Activated CD4-positive, alpha-beta T cell treated with anti-CD3 and anti-CD28 coated beads for 1 hour (primary cell): Measurements from ENCODE around the gene TMTC3.

Source experiments
- DNase-seq: peaks from one replicate; pipeline ENCODE4 v3.0.0-alpha.2; 2020

TMTC3 gene

DNA sequence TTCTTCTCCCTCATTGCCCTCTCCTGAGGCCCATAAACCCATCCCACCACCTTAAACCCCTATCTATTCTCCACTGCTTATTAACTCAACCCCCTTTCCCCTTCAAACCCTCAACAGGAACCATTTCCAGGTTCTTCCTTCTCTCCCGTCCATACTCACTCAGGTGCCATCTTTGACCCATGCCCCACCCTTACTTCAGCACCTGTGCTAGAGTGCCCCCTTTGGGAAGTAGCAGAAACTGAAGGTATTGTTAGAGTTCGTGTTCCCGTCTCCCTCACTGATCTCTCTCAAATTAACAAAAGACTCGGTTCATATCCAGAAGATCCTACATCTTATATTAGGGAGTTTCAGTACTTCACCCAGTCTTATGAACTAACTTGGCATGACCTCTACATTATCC lies 86.6 kb downstream of the TMTC3 start:
- no peak for DNase-seq

DNA sequence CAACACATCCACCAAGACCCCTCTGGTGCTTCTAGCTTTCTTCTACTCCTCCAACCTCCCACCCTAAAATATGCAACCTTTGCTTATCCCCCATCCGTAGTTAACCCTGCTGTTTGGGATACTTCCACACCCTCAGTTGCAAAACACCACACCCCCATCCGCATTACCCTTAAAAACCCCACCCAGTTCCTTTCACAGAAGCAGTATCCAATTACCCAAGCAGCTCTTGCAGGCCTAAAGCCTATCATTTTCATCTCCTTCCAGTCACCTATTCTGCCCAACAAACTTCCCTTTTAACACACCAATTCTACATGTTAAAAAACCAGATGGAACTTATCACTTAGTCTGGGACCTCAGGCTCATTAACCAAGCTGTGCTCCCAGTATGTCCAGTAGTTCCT lies 88.2 kb downstream of the TMTC3 start:
- DNase-seq: no peak

DNA sequence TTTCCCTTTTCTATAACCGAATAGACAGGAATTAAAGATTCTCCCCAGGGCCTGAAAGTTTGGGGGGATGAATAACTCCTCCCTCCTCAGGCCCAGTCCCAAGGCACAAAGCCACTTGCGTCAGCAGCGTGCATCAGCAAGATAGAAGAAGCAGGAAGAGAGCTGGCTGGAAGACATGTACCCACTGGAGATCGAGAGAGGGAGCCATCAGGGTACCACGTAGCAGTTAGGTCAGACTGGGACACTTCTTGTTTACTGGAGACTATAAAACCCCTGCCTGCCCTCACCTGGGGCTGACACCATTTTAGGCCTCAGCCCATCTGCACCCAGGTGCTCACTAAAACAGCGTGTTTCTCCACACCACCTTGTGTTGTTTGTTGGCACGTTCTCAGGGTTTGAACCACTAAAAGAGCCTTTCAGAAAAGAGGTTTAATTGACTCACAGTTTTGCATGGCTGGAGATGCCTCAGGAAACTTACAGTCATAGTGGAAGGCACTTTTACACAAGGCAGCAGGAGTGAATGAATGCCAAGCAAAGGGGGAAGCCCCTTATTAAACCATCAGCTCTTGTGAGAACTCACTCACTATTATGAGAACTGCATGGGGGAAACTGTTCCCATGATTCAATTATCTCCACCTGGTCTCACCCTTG lies 93.2 kb downstream of the TMTC3 start:
- DNase-seq: no peak

DNA sequence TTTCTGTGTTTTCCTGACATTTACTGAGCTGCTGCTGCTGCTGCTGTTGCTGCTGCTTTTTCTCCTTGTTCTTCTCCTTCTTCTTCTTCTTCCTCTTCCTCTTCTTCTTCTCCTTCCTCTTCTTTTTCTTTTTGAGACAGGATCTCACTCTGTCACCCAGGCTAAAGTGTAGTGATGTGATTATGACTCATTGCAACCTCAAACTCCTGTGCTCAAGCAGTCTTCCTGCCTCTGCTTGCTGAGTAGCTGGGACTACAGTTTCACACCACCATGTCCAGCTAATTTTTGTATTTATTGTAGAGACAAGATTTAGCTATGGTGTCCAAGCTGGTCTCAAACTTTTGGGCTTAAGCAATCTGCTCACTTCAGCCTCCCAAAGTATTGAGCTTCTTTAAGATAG lies 95.8 kb downstream of the TMTC3 start:
- no peak for DNase-seq

DNA sequence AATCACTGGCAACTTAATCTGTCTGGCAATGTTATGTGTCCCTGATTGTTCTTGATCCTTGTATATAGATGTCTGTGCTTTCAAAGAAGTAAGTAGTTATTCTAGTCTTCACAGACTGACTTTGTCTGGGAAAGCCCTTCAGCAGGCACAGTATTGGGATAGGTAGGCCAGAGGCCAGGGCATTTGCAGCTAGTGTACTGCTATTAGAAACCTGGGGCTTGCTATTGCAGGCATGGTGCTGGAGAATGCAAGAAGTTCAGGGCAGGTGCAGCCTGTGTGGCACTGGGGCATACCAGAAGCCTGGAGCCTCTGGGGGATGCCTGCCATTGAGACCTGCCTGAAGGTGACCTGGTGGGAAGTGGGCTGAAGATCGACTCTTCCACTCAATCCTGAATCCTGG lies 96.3 kb downstream of the TMTC3 start:
- DNase-seq: no peak

DNA sequence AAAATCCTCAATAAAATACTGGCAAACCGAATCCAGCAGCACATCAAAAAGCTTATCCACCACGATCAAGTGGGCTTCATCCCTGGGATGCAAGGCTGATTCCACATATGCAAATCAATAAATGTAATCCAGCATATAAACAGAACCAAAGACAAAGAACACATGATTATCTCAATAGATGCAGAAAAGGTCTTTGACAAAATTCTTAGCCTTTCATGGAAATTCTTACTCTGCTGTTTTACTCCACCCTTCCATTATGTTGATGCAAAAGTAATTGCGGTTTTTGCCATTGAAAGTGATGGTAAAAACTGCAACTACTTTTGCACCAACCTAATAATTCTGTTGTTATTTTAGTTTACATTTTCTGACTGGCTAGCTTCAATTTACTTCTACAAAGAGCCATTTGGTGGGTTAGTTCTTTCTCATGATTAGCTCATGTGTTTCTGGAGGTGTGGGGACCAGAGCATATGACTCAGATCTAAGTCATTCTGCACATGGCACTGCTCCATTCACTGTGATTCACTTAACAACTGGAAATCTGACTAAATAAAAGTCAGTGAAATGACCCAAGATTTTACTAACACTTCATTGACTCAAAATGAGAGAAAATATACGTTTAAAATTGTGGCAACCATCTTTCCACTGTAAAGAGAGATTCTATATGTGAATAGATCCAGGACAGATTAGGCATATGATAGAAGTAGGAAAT lies 99.9 kb downstream of the TMTC3 start:
- no peak for DNase-seq

DNA sequence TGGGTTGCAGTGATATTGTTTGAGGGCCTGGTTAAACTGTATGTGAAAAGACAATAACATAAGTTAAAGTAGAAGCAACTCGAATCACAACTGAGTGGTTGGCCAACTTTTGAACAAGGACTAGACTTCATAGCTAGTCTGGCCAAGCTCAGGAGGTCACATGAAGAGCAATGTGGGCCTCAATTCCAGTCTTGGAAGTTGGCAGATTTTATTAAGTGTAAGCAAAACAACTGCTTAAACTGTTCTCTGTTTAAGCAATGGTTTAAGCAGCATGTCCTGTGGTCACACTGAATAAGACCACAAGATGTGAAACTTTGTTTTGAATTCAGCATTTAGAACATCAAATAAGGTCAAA lies 100.4 kb downstream of the TMTC3 start:
- DNase-seq: no peak

DNA sequence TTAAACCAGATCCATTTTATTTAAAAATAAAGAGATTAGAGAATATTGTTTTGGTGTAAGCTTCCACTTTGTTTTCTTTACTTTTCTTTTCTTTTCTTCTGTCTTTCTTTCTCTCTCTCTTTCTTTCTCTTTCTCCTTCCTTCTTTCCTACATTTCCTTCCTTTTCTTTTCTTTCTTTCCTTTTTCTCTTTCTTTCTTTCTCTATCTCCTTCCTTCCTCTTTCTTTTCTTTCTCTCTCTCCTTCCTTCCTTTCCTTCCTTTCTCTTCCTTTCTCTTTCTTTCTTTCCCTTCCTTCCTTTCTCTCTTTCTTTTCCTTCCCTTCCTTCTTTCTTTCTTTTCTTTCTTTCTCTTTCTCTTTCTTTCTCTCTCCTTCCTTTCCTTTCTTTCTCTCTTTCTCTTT lies 100.8 kb downstream of the TMTC3 start:
- DNase-seq: no peak

DNA sequence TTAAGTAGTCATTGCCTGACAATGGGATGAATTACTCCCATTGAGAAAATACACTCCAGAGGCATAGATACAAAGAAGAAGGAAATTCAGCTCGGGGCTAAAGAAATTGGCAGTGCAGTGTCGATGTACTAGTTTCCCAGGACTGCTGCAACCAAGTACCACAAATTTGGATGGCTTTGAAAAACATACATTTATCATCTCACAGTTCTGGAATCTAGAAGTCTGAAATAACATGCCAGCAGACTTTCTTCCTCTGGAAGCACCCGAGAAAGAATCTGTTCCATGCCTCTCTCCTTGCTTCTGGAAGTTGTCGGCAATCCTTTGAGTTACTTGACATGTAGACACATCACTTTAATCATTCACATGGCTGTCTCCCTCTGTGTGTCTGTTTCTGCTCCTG lies 101.9 kb downstream of the TMTC3 start:
- DNase-seq: no peak

DNA sequence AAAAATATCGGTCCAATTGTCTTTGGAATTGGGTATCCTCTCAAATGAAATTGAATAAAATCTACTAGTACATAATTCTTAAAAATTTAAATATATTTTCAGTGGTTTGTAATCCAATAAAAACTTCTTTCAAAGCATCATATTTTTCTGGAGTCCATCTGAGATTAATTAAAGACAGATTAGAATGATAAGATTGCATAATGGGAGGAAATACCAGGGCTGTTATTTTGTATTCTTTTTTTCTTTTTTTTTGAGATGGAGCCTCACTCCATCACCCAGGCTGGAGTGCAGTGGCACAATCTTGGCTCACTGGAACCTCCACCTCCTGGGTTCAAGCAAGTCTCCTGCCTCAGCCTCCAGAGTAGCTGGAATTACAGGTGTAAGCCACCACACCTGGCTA lies 103.8 kb downstream of the TMTC3 start:
- no peak for DNase-seq

DNA sequence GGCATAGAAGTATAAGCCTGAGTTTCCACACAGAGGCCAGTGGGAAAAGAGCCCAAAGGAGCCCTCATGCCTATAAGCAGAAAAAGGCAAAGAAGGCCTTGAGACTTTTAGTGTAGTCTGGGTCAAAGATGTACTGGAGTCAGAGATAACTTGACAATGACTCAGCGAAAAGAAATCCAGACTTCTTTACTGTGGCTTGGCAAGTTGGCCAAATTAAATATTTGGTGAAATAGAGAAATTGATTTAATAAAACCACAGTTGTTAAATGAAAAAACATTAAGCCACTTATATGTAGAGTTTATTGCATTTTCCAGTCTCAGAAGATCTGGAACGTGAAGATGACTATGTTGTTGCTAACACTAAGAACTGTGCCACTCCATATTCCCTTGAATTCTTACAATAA lies 105.1 kb downstream of the TMTC3 start:
- DNase-seq: no peak

DNA sequence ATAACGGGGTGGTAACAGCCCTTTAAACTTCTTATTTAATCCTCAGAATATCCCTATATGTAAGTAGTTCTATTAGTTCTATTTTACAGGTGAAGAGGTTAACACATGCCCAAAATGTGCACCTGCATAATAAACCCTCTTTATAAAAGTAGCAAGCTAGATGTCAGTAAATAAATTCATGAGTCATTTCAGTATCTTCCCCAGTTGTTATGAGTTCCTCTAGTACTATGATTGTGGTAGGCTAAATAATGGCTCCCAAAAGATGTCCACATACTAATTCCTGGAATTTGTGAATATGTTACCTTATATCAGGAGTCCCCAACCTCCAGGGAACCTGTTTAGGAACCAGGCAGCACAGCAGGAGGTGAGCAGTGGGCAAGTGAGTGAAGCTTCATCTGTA lies 106.5 kb downstream of the TMTC3 start:
- DNase-seq: no peak
